ENCODE measurements around the gene RASSF4.

DNA sequence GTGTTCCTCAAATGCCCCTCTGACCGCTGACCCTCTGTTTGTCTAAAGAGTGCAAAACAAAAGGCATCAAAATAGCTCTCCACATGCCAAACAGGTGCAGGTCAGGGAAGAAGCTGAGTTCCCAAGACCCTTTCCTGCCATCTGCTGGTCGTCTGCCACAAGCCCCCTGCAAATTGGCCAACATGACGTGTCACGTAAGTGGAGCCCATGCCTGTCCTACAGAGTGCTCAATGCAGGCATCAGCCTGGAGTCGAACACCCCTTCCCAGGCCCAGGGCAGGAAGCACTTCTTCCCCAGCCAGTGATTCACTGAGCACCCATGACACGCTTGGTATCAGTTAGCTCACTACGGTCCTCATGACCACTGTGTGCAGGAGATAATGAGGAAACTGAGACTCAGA lies 34.4 kb upstream of the RASSF4 start:
- TF ChIP-seq, protein P1, sequence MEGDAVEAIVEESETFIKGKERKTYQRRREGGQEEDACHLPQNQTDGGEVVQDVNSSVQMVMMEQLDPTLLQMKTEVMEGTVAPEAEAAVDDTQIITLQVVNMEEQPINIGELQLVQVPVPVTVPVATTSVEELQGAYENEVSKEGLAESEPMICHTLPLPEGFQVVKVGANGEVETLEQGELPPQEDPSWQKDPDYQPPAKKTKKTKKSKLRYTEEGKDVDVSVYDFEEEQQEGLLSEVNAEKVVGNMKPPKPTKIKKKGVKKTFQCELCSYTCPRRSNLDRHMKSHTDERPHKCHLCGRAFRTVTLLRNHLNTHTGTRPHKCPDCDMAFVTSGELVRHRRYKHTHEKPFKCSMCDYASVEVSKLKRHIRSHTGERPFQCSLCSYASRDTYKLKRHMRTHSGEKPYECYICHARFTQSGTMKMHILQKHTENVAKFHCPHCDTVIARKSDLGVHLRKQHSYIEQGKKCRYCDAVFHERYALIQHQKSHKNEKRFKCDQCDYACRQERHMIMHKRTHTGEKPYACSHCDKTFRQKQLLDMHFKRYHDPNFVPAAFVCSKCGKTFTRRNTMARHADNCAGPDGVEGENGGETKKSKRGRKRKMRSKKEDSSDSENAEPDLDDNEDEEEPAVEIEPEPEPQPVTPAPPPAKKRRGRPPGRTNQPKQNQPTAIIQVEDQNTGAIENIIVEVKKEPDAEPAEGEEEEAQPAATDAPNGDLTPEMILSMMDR (IDR thresholded peaks at IDR 0.05): no peak
- TF ChIP-seq POLR2A (IDR thresholded peaks at IDR 0.05): no peak
- no peak for TF ChIP-seq POLR2AphosphoS5 (IDR thresholded peaks at IDR 0.05; ENCODE audit: insufficient read depth in 1 of 2, low read depth in 1 of 2)
